Trophoblast cell (in vitro differentiated cells and primary cell): ENCODE measurements around the gene VGLL2.
"Not testable (repeated sequence)": the region's sequence is repeated elsewhere in the genome, so short reads cannot be mapped to it uniquely, and the experiment has no call there.

Experiments
- DNase-seq, 2 donors: peaks; one replicate each; pipeline ENCODE4 v3.0.0-alpha.2; 2016
- H2AFZ ChIP-seq: 2 replicates; pipeline ENCODE4 v1.6.1; 2013; ENCODE audit warnings: low read length, moderate library complexity, mild to moderate bottlenecking; ENCODE audit not compliant: insufficient read depth, poor library complexity
- H2AK5ac ChIP-seq: 2 replicates; pipeline ENCODE4 v1.6.1; 2013; ENCODE audit warnings: mild to moderate bottlenecking, low read length
- H2BK120ac ChIP-seq: 2 replicates; pipeline ENCODE4 v1.6.1; 2013; ENCODE audit warnings: low read length, mild to moderate bottlenecking, moderate library complexity; ENCODE audit not compliant: insufficient read depth, poor library complexity
- H2BK12ac ChIP-seq: 2 replicates; pipeline ENCODE4 v1.6.1; 2013; ENCODE audit warnings: mild to moderate bottlenecking, low read length, moderate library complexity
- H2BK5ac ChIP-seq: 2 replicates; pipeline ENCODE4 v1.6.1; 2013; ENCODE audit warnings: low read length, low read depth, moderate library complexity, mild to moderate bottlenecking; ENCODE audit not compliant: poor library complexity
- H3K14ac ChIP-seq: 2 replicates; pipeline ENCODE4 v1.6.1; 2013; ENCODE audit warnings: mild to moderate bottlenecking, low read length
- H3K18ac ChIP-seq: 2 replicates; pipeline ENCODE4 v1.6.1; 2013; ENCODE audit warnings: mild to moderate bottlenecking, low read length
- H3K23ac ChIP-seq: 2 replicates; pipeline ENCODE4 v1.6.1; 2013; ENCODE audit warnings: low read length
- H3K27ac ChIP-seq: 2 replicates; pipeline ENCODE4 v1.5.1; 2013; ENCODE audit warnings: low read depth, mild to moderate bottlenecking, inconsistent platforms, low read length, moderate library complexity
- H3K27me3 ChIP-seq: 2 replicates; pipeline ENCODE4 v1.6.1; 2013; ENCODE audit warnings: inconsistent platforms, mild to moderate bottlenecking, low read length, moderate library complexity; ENCODE audit not compliant: insufficient read depth
- H3K36me3 ChIP-seq, 2 experiments: 1 replicate in 1 of 2; 2 replicates in 1 of 2; pipeline ENCODE4 v1.6.1; 2013; ENCODE audit warnings: low read length in 2 of 2, mild to moderate bottlenecking in 2 of 2, moderate library complexity in 1 of 2; ENCODE audit not compliant: insufficient read depth in 2 of 2, control insufficient read depth in 1 of 2
- H3K4ac ChIP-seq: 2 replicates; pipeline ENCODE4 v1.6.1; 2013; ENCODE audit warnings: low read depth, mild to moderate bottlenecking, low read length, moderate library complexity
- H3K4me1 ChIP-seq, 2 experiments: 1 replicate in 1 of 2; 2 replicates in 1 of 2; pipeline ENCODE4 v1.6.1; 2013; ENCODE audit warnings: low read length in 2 of 2, mild to moderate bottlenecking in 2 of 2, moderate library complexity in 1 of 2; ENCODE audit not compliant: insufficient read depth in 2 of 2, control insufficient read depth in 1 of 2
- H3K4me2 ChIP-seq: 2 replicates; pipeline ENCODE4 v1.6.1; 2013; ENCODE audit warnings: inconsistent platforms, mild to moderate bottlenecking, low read length, moderate library complexity
- H3K4me3 ChIP-seq: 2 replicates; pipeline ENCODE4 v1.5.1; 2013; ENCODE audit warnings: mild to moderate bottlenecking, low read depth, low read length, inconsistent platforms
- H3K79me1 ChIP-seq: one replicate; pipeline ENCODE4 v1.6.1; 2013; ENCODE audit warnings: low read length
- H3K79me2 ChIP-seq: 2 replicates; pipeline ENCODE4 v1.6.1; 2013; ENCODE audit warnings: low read length, mild to moderate bottlenecking; ENCODE audit not compliant: control insufficient read depth, insufficient read depth, poor library complexity
- H3K9ac ChIP-seq: 2 replicates; pipeline ENCODE4 v1.6.1; 2013; ENCODE audit warnings: mild to moderate bottlenecking, low read length
- H3K9me3 ChIP-seq: 2 replicates; pipeline ENCODE4 v1.6.1; 2013; ENCODE audit warnings: low read depth, mild to moderate bottlenecking, control low read depth, inconsistent platforms, low read length; ENCODE audit not compliant: insufficient read depth
- H4K12ac ChIP-seq: 2 replicates; pipeline ENCODE4 v1.6.1; 2013; ENCODE audit warnings: low read depth, mild to moderate bottlenecking, low read length, moderate library complexity
- H4K8ac ChIP-seq: 2 replicates; pipeline ENCODE4 v1.6.1; 2013; ENCODE audit warnings: low read depth, mild to moderate bottlenecking, low read length, moderate library complexity
- H4K91ac ChIP-seq: one replicate; pipeline ENCODE4 v1.6.1; 2013; ENCODE audit warnings: low read depth, mild to moderate bottlenecking, low read length, moderate library complexity
- WGBS: extraction: QIAGEN DNeasy Blood & Tissue Kit; methylation state at CpG from one replicate; pipeline ENCODE4 v1.1.7; 2013; ENCODE audit warnings: missing lambda C conversion rate; ENCODE audit not compliant: insufficient read length, insufficient coverage; ENCODE audit errors: extremely low coverage; 5-methylcytosine and 5-hydroxymethylcytosine counted together

The VGLL2 gene

GRCh38 chr6:117233145-117233544 is 32.2 kb upstream of the VGLL2 start:
- Histone ChIP-seq H3K36me3 (no peaks in the 10 kb centered on the region), H3K23ac (no peak overlapping the region), H2BK5ac (no peak overlapping the region)

GRCh38 chr6:117237561-117237960 is 27.8 kb upstream of the VGLL2 start:
- Histone ChIP-seq H2BK120ac (no peak overlapping the region), H3K27ac (no peak overlapping the region), H2AFZ (no peak overlapping the region), H3K27me3 (no peaks in the 10 kb centered on the region), H2BK12ac (no peak overlapping the region), H4K8ac (no peak overlapping the region), H4K91ac (no peak overlapping the region), H3K18ac (no peak overlapping the region), H2AK5ac (no peak overlapping the region), H3K4me3 (no peak overlapping the region), H3K14ac (no peak overlapping the region), H3K23ac (no peak overlapping the region), H3K9ac (no peak overlapping the region), H3K79me1 (no peaks in the 10 kb centered on the region), H3K9me3 (no peaks in the 10 kb centered on the region), H4K12ac (no peak overlapping the region), H3K36me3 (no peaks in the 10 kb centered on the region), H3K4me2 (no peak overlapping the region), H3K4me1 (no peaks in the 10 kb centered on the region), H2BK5ac (no peak overlapping the region), H3K4ac (no peak overlapping the region), H3K79me2 (no peaks in the 10 kb centered on the region)
- WGBS, result no CpG with 5 or more reads among the region's 2 CpGs
- peak in 1 of 2 donors; percentile 85 for DNase-seq

More at GRCh38 chr6:117233145-117233544, 32.2 kb upstream of the VGLL2 start:
- Histone ChIP-seq H3K79me1 (no peaks in the 10 kb centered on the region), H3K14ac (no peak overlapping the region), H3K4me1 (no peaks in the 10 kb centered on the region), H2BK12ac (no peak overlapping the region), H3K9me3 (no peaks in the 10 kb centered on the region), H4K8ac (no peak overlapping the region), H2BK120ac (no peak overlapping the region), H3K18ac (no peak overlapping the region), H3K9ac (no peak overlapping the region), H2AK5ac (no peak overlapping the region), H3K4me3 (no peak overlapping the region), H4K12ac (no peak overlapping the region), H2AFZ (no peak overlapping the region), H3K4ac (no peak overlapping the region), H3K27ac (no peak overlapping the region), H3K27me3 (no peaks in the 10 kb centered on the region), H3K79me2 (no peaks in the 10 kb centered on the region), H3K4me2 (no peak overlapping the region), H4K91ac (no peak overlapping the region)
- DNase-seq, result peak; percentile 50 to 90
- no CpG with 5 or more reads among the region's 3 CpGs for WGBS

- H3K27me3 ChIP-seq, H3K4me2 ChIP-seq, H2AFZ ChIP-seq, H3K4me1 ChIP-seq, H3K4ac ChIP-seq, H4K12ac ChIP-seq, H3K23ac ChIP-seq, H3K79me2 ChIP-seq, H3K9ac ChIP-seq, H3K9me3 ChIP-seq, H4K91ac ChIP-seq, H3K4me3 ChIP-seq, H3K79me1 ChIP-seq, H3K36me3 ChIP-seq, H2BK120ac ChIP-seq, H3K27ac ChIP-seq, H3K18ac ChIP-seq, H3K14ac ChIP-seq, H4K8ac ChIP-seq, H2BK5ac ChIP-seq, H2BK12ac ChIP-seq, H2AK5ac ChIP-seq: not testable (repeated sequence)
- WGBS, result no CpG with 5 or more reads among the region's 13 CpGs
- DNase-seq, result peak; percentile 22 to 56
Measured at GRCh38 chr6:117244571-117244970, 20.8 kb upstream of the VGLL2 start.

- not testable (repeated sequence) for H3K27me3 ChIP-seq, H3K23ac ChIP-seq, H4K91ac ChIP-seq, H3K4me1 ChIP-seq, H2BK12ac ChIP-seq, H2BK120ac ChIP-seq, H2AK5ac ChIP-seq, H3K4me3 ChIP-seq, H3K36me3 ChIP-seq, H3K79me1 ChIP-seq, H3K27ac ChIP-seq, H3K18ac ChIP-seq, H4K12ac ChIP-seq, H3K9me3 ChIP-seq, H3K4ac ChIP-seq, H2AFZ ChIP-seq, H2BK5ac ChIP-seq, H3K14ac ChIP-seq, H4K8ac ChIP-seq, H3K79me2 ChIP-seq, H3K4me2 ChIP-seq, H3K9ac ChIP-seq
- WGBS, result no CpG with 5 or more reads among the region's 20 CpGs
- peak in 1 of 2 donors; percentile 39 for DNase-seq
Measured at GRCh38 chr6:117244979-117245378, 20.4 kb upstream of the VGLL2 start.
